GM19438 (cell line): ENCODE results near the gene TNNC1.

Experiments
- ATAC-seq: cut with Tn5 transposase; IDR thresholded peaks from one replicate; pipeline ENCODE4 v1.9.1; 2021; ENCODE audit warnings: low read depth; ENCODE audit not compliant: unreplicated experiment

TNNC1 gene

DNA sequence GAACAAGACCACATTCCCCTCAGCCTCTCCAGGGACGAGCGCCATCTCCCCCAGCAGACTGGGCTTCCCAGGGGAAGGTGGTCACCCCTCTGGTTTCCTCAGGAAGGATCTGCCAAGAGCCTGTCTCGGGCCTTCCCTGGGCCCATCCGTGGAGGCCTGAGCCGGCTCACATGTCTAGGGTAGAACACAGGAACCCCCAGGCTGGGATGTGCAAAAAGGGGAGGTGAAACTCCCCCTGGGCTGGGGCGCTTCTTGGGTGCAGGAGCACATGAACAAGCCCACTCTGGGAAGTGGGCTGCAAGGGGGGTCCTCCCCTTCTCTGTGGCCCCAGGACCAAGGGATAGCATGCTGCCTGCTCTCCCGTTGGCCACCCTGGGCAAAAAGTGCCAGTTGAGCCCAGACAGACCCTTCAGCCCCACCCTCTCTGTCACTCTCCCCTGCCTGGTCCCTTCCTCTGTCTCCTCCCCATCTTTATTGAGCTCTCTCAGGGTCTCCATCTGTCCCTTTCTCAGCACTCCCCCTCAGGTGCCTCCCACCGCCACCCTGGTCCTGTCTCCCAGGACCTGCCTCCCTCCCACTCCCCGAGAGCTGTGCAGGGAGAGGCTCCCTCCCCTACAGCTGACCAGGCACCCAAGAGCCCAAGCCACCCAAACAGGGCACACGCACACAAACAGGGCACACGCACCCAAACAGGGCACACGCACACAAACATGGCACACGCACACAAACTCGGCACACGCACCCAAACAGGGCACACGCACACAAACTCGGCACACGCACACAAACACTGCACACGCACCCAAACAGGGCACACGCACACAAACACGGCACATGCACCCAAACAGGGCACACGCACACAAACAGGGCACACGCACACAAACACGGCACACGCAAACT lies 9.8 kb downstream of the TNNC1 start:
- ATAC-seq, result no peak

DNA sequence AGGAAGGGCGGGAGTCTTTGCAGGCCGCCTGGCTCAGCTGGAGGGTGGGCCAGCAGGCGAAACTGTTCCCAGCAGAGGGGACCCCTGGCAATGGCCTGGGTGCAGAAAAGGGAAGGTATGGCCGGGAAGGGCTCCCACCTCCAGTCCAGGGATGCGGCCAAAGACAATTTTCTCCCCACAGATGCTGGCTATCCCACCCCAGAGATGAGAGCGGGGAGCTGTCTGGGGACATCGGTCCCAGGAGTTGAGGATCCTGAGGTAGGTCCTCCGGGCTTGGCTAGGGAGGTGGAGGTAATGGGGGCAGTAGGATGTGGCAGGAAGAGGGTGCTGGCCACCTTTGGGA lies 10.6 kb downstream of the TNNC1 start:
- ATAC-seq, result no peak

DNA sequence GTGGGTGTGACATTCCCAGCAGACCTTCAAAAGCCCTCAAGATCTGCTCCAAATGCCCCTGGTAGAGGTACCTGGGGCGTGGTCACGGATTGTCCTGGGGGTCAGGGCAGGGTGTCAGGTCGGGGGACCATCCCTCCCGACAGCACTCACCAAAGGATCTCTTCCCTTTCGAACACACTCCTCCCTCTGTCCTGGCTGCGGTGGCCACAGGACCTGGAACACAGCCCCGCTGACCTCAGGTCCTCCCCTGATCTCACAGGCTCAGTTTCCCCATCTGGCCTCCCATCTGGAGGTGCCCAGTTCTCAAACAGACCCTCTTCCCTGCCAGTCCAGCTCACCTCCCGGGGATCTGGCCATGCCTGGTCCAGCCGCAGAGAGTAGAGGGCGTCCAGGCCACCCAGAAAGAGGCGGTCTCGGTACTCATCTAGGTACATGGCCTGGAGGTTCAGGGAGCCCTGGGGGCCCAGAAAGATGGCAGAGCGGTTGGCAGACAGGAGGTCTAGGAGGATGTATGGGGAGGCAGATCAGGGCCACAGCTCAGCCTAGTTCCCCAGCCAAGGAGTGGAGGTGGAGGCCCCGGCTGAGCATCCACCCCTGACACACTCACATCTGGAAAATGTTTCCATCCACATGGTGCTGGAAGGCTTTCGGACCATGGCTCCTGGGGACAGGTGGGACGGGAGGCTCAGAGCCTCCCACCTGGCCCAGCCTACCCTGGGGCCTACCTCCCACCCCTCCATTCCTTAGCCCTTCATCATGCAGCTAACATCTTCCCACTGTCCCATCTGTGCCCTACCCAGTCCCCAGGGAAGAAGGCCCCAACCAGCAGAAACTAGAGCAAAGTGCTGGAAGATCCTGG lies 11.2 kb downstream of the TNNC1 start:
- ATAC-seq, result no peak

DNA sequence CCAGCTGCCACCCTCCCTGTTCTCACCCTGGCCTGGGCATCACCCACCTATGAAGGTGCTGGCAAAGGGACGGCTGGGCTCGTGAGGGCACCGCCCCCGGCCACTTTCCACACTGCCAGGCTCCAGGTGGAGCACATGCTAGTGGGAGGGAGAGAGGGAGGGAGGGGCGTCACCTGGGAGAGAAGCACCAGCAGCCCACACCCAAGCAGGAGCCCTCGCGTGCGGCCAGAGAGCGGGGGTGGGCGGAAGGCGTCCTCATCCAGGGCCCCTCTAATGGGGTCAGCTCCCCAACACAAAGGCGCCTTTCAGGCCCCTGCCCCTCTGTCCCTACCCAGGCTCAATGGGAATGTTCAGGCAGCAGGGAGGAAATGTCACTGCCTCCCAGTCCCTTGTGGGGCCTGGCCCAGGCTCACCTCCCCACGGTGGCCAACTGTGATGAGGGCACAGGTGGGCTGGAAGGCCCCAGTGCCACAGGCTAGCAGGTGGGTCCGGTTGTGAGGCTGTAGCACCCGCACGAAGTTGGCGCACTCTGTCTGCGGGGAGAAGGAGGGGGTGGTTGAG lies 12.0 kb downstream of the TNNC1 start:
- ATAC-seq, result no peak

DNA sequence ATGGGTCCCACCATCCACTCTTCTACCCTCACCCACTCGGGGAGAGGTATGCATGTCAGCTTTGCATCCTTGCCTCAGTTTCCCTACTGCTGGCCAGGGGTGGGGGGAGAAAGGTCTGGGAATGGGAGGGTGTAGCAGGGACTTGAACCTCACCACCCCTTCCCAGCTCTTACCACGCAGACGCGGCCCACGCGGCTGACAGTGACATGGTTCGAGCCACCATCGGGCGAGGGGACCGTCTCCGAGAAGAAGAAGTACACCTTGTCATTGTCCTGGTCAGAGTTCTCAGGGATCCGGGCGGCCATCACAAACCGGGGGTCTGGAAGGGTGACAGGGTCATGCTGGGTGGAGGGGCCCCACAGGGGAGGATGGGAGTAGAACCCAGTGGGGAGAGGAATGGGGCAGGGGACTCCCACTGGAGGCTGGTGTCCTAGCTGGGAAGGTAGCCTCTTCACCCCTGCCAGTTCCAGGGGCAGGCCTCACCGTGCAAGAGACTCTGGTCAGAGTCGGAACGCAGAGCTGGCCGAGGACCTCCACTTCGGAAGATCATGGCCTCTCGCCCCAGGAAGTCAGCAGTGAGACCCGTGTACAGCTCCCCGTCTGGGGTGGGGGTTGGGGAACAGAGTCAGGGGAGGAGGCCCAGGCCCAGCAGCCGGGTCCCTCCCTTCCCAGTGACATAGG lies 12.6 kb downstream of the TNNC1 start:
- ATAC-seq, result no peak

DNA sequence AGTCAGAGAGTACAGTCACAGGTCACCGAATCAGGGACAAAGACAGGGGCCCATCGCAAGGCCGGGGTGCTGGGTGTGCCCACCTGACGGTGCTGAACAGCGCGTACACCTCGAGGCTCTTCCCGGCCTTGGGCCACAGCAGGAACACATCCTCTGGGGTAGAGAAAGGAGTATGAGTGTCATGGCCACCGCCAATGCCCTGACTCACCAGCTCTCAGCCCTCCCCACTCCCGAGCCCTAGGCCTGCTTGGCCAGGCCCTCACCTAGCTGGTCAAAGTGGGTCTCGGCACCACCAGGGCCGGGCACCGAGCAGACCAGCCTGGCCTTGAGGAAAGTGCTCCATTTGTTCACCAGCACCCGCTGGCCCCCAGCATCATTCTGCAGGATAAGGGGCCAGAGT lies 13.2 kb downstream of the TNNC1 start:
- ATAC-seq, result no peak

DNA sequence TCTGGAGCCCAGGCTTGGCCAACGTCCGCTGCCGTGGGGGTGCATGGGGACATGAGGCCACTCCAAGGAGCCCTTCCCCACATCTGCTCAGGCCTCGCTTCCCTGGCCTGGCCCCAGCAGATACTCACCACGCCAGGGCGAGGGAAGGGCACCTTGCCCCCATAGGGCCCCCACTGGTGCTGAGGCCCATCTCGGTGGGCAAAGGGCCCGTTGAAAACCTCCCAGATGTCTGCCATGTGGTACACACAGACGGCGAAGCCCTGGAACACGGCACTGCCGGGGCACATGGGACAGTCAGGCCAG lies 13.6 kb downstream of the TNNC1 start:
- no peak for ATAC-seq

DNA sequence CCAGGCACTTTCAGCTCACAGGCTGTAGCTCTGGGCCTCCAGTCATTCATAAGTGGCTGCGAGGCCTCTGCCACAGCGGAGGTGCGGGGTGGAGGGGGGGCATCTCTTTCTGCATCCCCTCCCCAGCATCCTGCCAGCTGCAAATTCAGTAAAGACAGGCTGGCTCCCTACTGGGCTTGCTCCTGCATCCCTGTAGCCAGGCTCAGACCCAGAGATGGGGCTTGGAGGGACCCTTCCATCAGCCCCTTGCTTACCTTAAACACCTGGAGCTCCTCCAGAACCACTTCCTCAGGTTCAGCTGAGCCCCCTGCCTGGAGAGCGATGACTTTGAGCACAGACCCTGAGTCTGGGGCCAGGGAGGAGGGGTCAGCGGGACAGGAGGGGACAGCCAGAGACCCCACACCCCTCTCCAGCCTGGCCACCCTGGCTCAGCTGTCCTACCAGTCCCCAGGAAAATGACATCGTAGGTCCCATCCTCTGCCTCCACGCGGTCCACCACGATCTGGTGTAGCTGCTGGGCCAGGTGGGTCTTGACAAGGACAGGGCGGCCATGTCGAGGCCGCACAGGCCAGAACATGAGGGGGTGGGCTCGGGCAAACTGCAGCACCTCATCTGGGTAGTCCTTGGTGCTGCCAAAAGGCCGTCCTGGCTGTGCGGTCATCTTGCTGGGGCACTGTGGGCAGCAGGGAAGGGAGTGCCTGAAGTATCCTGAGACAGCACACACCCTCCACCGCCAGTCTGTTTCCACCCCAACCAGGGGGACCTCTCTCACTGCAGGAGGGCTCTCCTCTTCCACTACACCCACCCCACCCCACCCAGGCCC lies 14.2 kb downstream of the TNNC1 start:
- no peak for ATAC-seq

DNA sequence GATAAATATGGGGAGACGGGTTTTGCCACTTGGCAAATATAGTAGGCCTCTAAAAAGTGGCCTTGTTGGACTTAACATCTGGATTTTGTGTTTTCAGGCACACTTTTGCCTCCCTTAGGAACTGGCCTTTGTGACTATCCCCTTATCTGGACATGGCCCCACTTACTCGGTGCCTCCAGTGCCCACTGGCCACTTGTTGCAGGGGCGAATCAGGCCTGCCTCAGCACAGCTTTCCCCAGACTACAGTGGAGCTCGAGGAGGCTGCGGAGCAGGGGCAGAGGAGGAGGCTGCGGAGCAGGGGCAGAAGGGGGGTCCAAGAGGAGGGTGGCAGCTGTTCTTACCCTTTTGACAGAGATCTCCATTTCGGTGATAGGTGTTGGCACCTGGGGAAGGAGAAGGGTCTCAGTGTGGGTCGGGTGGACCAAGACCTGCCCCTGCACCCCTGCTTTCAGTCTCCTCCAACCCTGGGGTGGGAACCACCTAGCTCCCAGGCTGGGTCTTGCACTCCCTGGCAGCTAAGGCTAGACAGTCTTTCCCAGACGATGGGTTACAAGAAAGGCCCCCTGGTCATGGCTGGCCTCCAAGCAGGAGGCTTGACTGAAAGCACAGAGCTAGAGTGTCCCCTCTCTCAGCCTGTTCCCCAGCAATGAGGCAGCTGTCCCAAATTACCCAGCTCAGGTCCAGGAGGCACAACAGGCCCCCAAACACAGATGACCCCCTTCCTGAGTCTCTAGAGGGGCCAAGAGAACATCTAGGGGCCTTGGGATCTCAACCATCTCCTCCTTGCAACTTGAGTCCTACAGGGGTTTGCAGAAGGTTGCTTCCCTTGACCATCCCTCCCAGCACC lies 15.0 kb downstream of the TNNC1 start:
- ATAC-seq, result no peak

DNA sequence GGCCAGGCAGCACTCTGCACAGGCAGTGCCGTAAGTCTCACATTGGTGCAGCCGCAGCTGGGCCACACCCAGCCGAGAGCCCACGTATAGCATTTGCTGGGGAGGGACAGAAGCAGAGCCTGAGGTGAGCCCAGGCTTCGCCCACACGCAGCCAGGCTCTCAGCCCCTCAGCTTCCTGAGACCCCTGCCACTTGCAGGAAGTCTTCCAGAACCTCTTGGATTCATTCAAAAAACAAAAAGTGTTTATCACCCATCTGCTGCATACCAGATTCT lies 15.8 kb downstream of the TNNC1 start:
- ATAC-seq, result no peak

DNA sequence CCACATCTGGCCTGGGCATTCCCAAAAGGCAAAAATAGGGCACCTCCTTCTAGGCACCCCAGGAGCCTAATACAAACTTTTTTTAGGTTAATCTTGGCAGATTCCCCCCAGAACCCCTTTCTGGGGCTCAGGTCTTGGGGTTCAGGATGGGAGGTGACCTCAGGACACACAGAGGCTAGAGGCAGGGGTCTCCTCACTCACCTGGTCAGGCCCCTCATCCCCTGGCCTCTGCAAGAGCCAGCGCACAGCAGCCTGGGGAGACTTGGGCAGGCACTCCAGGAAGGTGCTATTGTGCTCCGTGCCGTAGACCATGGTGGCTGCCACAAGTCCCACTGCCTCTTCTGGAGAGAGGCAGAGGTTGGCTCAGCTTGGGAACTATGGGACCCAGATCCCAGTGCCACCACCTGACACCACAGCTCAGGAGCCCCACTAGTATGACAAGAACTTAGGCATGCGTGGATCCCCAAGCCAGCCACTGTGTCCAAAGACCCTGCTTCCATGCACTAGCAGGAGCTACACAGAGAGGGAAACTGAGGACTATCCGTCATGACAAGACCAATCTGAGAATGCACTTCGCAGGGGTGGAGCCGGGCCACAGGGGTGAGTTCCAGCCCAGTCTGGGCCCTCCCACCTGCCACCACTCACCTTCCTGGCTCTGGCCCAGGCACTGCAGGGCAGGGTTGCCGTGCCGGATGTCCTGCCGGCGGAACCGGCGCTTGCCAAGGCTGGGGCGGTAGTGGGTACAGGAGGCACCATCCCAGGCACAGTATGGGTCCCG lies 16.3 kb downstream of the TNNC1 start:
- ATAC-seq, result no peak

DNA sequence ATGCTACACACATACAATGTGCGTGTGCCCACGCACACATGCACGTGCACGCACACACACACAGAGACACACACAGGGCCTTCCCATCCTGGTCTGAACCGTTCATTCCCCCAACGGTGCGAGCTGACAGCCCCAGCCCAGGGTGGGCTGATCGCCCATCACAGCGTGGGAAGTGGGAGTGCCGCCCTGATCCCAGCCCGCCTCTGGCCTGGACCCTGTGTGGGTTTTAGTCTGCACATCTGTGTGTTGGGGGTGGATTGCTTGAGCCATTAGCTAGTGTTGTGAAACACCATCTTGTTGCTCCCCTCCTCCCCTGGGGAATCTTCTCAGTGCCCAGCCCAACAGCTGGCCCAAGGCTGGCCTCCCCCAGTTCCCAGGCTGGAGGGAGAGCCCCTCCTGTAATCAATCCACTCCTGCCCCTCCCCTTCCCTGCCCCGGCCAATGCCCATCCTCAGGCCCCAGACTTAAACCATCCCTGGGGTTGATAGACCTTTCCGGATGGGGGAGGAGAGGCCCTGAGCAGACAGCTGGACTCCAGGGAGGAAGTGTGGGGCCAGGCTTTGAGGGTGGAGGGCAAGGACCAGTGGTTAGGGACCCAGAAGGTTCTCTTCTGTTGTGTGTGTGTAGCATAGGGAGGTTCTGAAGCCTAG lies 17.2 kb downstream of the TNNC1 start:
- ATAC-seq, result no peak

DNA sequence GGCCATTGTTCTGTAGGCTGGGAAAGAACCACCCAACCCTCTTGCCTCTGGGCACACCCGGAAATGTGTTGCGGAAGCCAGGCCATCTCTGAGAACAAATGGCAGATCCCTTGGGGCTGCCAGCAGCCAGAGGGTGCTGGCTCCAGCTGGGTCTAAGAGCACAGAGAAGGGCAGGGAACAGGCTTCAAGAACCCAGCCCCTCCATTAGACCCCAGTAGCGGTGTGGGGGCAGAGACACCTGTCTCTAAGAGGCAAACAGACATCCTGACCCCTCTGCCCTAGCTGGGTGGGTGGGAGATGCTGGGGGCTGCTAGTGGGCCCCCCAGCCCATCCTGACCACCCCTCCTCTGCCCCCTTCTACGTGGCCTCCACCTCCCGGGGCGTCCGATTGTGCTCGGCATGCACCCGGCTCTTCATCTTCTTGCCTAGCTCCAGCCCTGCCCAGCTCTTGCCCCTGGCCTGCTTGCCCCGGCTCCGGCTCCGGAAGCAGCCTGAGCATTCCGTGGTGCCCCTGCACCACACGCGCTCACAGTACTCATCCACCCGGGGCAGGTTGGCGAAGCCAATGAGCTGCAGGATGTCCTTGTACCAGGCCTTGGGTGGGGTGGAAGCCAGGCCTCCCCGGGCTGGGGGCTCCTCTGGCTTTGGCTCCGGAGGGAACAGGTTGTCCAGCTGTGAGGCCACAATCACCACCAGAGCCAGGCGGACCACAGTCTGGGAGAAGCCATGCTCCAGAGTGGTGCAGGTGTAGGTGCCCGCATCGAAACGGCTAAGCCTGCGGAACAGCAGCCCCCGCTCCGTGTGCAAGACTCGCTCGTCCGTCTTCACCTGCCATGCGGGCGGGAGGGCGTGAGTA lies 18.4 kb downstream of the TNNC1 start:
- no peak for ATAC-seq

DNA sequence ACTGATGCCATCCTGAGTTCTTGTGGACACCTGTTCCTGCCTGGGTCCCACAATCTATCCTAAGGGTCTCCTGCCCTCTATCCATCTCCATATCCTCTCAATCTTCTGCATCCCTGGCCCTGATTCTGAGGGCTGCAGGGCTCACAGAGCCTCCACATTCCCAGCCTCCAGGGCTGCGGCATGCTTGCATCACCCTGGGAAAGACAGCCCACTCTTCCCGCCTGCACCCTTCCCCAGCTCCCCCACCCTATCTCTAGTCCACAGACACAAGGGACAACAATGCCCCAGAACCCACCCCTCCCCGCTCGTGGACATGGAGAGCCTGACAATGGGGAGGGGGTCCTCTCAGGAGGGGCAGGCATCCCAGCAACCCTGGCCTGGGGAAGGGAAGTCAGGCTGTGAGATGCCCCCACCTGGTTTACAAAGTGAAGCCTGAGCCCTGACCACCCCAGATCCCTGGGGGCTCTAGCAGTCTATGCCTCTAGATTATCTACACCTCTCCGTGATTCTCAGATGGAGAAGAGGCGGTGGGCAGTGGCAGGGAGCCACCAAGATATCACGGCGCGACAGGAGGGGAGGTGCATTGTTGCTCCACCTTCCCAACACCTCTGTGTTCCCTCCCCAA lies 19.2 kb downstream of the TNNC1 start:
- ATAC-seq, result no peak

DNA sequence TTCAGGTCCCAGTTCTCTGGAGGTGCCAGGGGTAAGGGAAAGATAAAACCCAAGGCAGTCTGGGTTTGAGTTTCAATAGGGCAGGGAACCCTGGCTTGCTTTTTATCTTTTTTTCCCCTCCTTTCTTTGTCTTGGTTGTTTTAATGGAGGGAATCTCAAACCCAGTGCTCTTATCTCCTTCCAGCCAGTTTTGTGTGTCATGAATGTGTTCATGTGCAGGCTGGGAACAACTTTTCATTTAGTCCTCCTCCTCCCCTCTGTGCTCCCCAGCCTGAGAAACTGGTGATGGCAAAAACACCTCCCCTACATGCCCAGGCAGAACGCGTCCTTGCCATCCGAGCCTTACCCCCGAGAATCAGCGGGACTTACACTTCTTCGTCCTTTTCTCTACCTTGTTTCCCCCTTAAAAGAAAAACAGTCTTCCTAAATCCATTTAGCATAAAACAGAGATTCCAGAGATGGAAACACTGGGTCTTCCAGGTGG lies 19.8 kb downstream of the TNNC1 start:
- no peak for ATAC-seq

DNA sequence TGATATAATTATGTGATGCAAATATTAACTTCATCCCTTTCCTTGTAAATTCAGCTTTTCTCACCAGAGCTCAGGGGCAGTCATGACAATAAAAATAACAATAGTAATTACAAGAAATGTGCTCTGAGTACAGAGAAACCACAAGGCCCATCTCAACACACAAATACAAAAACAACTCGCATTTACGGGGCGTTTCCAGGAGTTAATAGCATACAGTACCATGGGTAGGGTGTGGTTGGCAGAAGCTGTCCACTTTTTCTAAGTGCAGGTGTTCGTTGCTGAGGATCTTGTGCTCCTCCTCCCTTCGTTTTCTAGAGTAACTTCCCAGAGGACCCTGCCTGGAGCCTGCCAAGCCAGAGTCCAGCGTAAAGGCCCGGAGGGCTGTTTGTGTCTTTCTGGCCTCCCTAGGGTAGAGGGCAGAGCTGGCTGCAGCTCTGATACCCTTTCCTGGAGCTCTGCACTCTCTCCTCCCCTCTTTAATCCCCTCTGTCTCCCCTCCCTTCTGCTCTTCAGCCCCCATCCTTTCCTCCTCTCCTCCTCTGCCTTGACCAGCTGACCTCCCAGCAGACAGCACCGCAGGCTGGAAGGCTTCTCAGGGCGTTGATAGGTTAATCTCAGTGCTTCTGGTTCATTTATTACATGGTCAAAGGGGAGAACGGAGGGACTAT lies 20.4 kb downstream of the TNNC1 start:
- no peak for ATAC-seq
